ENCODE results near the gene NKTR.

DNA sequence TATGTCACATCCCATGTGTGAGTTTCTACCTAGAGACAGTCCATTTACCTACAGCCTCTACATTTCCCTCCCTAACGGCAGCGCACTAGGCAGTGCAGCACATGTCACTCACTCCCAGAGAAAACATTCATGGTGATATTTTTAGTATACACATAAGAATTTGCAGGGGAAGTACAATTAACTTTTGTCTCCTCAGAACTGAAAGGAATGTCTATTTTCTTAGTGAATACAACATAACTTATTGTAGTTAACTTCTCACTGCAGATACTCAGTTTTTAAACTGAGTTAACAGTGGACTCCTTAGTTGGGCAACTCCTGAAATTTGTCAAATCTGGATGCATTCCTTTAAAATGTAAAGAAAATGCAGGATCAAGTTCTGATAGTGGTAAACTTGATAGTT is 48.5 kb downstream of the NKTR start:
- TF ChIP-seq, protein P1, sequence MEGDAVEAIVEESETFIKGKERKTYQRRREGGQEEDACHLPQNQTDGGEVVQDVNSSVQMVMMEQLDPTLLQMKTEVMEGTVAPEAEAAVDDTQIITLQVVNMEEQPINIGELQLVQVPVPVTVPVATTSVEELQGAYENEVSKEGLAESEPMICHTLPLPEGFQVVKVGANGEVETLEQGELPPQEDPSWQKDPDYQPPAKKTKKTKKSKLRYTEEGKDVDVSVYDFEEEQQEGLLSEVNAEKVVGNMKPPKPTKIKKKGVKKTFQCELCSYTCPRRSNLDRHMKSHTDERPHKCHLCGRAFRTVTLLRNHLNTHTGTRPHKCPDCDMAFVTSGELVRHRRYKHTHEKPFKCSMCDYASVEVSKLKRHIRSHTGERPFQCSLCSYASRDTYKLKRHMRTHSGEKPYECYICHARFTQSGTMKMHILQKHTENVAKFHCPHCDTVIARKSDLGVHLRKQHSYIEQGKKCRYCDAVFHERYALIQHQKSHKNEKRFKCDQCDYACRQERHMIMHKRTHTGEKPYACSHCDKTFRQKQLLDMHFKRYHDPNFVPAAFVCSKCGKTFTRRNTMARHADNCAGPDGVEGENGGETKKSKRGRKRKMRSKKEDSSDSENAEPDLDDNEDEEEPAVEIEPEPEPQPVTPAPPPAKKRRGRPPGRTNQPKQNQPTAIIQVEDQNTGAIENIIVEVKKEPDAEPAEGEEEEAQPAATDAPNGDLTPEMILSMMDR (IDR thresholded peaks at IDR 0.05) = no peak
- TF ChIP-seq POLR2AphosphoS5 (IDR thresholded peaks at IDR 0.05; ENCODE audit: low read depth, low read length) (no peak), MEF2A (IDR thresholded peaks at IDR 0.05; ENCODE audit: borderline replicate concordance, low read depth) (no peak), SMC3 (IDR thresholded peaks at IDR 0.05; ENCODE audit: low read depth, low read length) (no peak), RCOR1 (IDR thresholded peaks at IDR 0.05; ENCODE audit: low read length) (no peak), SIN3A (IDR thresholded peaks at IDR 0.05; ENCODE audit: borderline replicate concordance, low read depth, low read length) (no peak)
- TF ChIP-seq, protein P2, sequence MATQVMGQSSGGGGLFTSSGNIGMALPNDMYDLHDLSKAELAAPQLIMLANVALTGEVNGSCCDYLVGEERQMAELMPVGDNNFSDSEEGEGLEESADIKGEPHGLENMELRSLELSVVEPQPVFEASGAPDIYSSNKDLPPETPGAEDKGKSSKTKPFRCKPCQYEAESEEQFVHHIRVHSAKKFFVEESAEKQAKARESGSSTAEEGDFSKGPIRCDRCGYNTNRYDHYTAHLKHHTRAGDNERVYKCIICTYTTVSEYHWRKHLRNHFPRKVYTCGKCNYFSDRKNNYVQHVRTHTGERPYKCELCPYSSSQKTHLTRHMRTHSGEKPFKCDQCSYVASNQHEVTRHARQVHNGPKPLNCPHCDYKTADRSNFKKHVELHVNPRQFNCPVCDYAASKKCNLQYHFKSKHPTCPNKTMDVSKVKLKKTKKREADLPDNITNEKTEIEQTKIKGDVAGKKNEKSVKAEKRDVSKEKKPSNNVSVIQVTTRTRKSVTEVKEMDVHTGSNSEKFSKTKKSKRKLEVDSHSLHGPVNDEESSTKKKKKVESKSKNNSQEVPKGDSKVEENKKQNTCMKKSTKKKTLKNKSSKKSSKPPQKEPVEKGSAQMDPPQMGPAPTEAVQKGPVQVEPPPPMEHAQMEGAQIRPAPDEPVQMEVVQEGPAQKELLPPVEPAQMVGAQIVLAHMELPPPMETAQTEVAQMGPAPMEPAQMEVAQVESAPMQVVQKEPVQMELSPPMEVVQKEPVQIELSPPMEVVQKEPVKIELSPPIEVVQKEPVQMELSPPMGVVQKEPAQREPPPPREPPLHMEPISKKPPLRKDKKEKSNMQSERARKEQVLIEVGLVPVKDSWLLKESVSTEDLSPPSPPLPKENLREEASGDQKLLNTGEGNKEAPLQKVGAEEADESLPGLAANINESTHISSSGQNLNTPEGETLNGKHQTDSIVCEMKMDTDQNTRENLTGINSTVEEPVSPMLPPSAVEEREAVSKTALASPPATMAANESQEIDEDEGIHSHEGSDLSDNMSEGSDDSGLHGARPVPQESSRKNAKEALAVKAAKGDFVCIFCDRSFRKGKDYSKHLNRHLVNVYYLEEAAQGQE (IDR thresholded peaks at IDR 0.05; ENCODE audit: low read depth, low read length) = no peak
